Stomach (tissue), 9 donors: ENCODE measurements around the gene WDR18. TPM values are rescaled to one million over a fixed set of nuclear protein-coding genes. Genes with fewer than 3 reads are reported as not detected.

Experiments
- DNase-seq, 2 donors: peaks; one replicate each; pipeline versions ENCODE4 v3.0.0 to v3.0.0-alpha.2; 2013 to 2019
- H3K27ac ChIP-seq, 5 donors: fragments of 200-600 bp in 4 of 5; sonication (generic) in 4 of 5; one replicate each; pipeline ENCODE4 v1.5.1; 2013 to 2019; ENCODE audit warnings: mild to moderate bottlenecking in 1 of 5, moderate library complexity in 1 of 5
- H3K27me3 ChIP-seq, 3 donors: fragments of 200-600 bp; sonication (generic); one replicate each; pipeline ENCODE4 v1.5.1; 2017 to 2019; ENCODE audit warnings: mixed run types in 1 of 3
- H3K36me3 ChIP-seq, 4 donors: fragments of 200-600 bp; sonication (generic); 1 replicate in 3 of 4; 2 replicates in 1 of 4; pipeline ENCODE4 v1.5.1; 2016 to 2019
- H3K4me1 ChIP-seq, 4 donors: fragments of 200-600 bp; sonication (generic); one replicate each; pipeline ENCODE4 v1.5.1; 2016 to 2019
- H3K4me3 ChIP-seq, 4 donors: fragments of 200-600 bp; sonication (generic) in 3 of 4; one replicate each; pipeline ENCODE4 v1.5.1; 2016 to 2019; ENCODE audit warnings: mild to moderate bottlenecking in 1 of 4
- H3K9me3 ChIP-seq, 4 donors: fragments of 200-600 bp; sonication (generic); one replicate each; pipeline ENCODE4 v1.5.1; 2016 to 2019
- EP300 ChIP-seq: sonication (generic); formaldehyde crosslinking; IDR thresholded peaks from one replicate; pipeline ENCODE4 v1.6.1; 2017; ENCODE audit warnings: antibody characterized with exemption
- POLR2A ChIP-seq, 4 donors: fragments of 450-650 bp; IDR thresholded peaks; one replicate each; pipeline ENCODE4 v1.6.1; 2016; ENCODE audit warnings: antibody characterized with exemption in 4 of 4, control low read depth in 2 of 4, mild to moderate bottlenecking in 1 of 4, moderate library complexity in 1 of 4
- POLR2AphosphoS5 ChIP-seq, 3 donors: sonication (generic); formaldehyde crosslinking; IDR thresholded peaks; one replicate each; pipeline ENCODE4 v1.6.1; 2016; ENCODE audit warnings: antibody characterized with exemption in 3 of 3
- WGBS, 5 donors: extraction: QIAGEN DNeasy Blood & Tissue Kit in 3 of 5; methylation state at CpG; one replicate each; pipeline versions ENCODE4 v1.1.5 to v1.1.7; 2013 to 2018; 5-methylcytosine and 5-hydroxymethylcytosine counted together
- intact Hi-C: fragments of 100-400 bp; cut with DNase I; formaldehyde crosslinking; loops from one replicate; pipeline ENCODE4 v1.15.1; 2023; ENCODE audit warnings: low total_unique reads
- polyA plus RNA-seq, 3 donors: library from polyadenylated mRNA; stranded (reverse); fragments of 200-250 nt; gene quantifications; one replicate each; pipeline ENCODE4 v1.2.3, GENCODE V29; 2013
- total RNA-seq, 5 donors: library from RNA; depleted of rRNA; stranded (reverse); fragments of >200 nt; gene quantifications; one replicate each; pipeline versions ENCODE4 v1.1.0 to v1.2.3, GENCODE V29; 2014 to 2016
- TF ChIP-seq, protein P1 (sequence below), 7 experiments: fragments of 450-650 bp in 4 of 7; fragments of 200-600 bp in 3 of 7; sonication (generic) in 3 of 7; IDR thresholded peaks; one replicate each; pipeline ENCODE4 v1.5.1; 2016 to 2019; ENCODE audit warnings: antibody characterized with exemption in 7 of 7, control low read depth in 2 of 7, mild to moderate bottlenecking in 1 of 7
- donor health status: healthy with polysubstance abuse.
- donor health status: Bipolar disorder and iron deficiency.
- donor health status: healthy.

WDR18 gene
- total and polyA plus RNA-seq, 8 donors: 19.1 to 410 (median 60.6) TPM

DNA sequence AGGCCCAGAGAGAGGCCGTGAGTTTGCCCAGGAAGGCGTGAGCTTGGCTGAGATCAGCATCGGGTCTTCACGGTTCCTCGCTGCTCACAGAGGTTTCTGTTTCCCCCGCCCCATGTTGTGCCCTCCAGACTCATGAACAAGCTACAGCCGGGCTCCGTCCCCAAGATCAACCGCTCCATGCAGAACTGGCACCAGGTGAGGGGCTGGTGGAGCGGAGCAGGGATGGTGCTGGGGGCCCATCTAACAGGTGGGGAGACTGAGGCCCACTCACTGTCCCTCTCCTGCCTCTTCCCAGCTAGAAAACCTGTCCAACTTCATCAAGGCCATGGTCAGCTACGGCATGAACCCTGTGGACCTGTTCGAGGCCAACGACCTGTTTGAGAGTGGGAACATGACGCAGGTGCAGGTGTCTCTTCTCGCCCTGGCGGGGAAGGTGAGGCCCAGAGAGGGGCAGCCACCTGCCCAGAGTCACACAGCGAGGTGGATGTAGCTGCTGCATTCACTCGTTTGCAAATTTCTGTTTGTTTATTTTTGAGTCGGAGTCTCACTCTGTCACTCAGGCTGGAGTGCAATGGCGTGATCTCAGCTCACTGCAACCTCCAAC lies 48.2 kb downstream of the WDR18 start:
- no peak overlapping the region for H3K4me3 ChIP-seq
- TF ChIP-seq EP300 (no peak), POLR2AphosphoS5 (IDR thresholded peaks at IDR 0.05) (no peak), POLR2A (IDR thresholded peaks at IDR 0.05) (no peak)
- TF ChIP-seq, protein P1, sequence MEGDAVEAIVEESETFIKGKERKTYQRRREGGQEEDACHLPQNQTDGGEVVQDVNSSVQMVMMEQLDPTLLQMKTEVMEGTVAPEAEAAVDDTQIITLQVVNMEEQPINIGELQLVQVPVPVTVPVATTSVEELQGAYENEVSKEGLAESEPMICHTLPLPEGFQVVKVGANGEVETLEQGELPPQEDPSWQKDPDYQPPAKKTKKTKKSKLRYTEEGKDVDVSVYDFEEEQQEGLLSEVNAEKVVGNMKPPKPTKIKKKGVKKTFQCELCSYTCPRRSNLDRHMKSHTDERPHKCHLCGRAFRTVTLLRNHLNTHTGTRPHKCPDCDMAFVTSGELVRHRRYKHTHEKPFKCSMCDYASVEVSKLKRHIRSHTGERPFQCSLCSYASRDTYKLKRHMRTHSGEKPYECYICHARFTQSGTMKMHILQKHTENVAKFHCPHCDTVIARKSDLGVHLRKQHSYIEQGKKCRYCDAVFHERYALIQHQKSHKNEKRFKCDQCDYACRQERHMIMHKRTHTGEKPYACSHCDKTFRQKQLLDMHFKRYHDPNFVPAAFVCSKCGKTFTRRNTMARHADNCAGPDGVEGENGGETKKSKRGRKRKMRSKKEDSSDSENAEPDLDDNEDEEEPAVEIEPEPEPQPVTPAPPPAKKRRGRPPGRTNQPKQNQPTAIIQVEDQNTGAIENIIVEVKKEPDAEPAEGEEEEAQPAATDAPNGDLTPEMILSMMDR (IDR thresholded peaks at IDR 0.05): no peak
- no peaks in the 10 kb centered on the region for H3K9me3 ChIP-seq
- 84 to 93% (median 89%) methylated on average over 16 to 20 of the region's 20 CpGs for WGBS, 5 donors
- peaks cover 13 to 57% (median 35%) of the 10 kb centered on the region in 4 donors for H3K4me1 ChIP-seq
- no peaks in the 10 kb centered on the region for H3K27me3 ChIP-seq
- H3K27ac ChIP-seq: peak overlapping the region in 1 of 5 donors; percentile 24
- intact Hi-C loops: no loop called here
- DNase-seq: no peak
- H3K36me3 ChIP-seq: peaks cover 32 to 58% (median 46%) of the 10 kb centered on the region in 4 donors

DNA sequence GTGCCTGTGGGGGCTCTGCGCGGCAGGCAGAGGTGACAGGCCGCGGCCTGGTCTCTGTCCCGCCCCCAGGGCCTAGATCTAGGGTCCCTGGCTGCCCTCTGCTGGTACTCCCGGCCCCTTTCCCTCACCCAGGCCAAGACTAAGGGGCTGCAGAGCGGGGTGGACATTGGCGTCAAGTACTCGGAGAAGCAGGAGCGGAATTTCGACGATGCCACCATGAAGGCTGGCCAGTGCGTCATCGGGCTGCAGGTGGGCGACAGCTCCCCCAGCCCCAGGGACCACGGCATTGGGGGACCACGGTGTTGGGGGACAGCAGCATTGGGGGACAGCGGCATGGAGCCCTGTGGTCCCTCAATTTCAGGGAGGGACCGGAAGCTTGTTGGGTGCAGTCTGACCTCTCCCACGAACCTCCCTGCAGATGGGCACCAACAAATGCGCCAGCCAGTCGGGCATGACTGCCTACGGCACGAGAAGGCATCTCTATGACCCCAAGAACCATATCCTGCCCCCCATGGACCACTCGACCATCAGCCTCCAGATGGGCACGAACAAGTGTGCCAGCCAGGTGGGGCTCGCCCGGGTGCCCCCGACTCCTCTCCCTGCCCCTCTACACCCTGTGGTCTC lies 52.0 kb downstream of the WDR18 start:
- TF ChIP-seq, protein P1 (IDR thresholded peaks at IDR 0.05): no peak
- TF ChIP-seq POLR2AphosphoS5 (IDR thresholded peaks at IDR 0.05): no peak
- no peak for TF ChIP-seq POLR2A (IDR thresholded peaks at IDR 0.05)
- no peak for TF ChIP-seq EP300
- Histone ChIP-seq H3K27ac (no peak overlapping the region), H3K27me3 (peaks cover 0 to under 1% (median 0%) of the 10 kb centered on the region in 3 donors), H3K4me1 (peaks cover 17 to 59% (median 25%) of the 10 kb centered on the region in 4 donors), H3K36me3 (peaks cover 37 to 56% (median 50%) of the 10 kb centered on the region in 4 donors), H3K9me3 (no peaks in the 10 kb centered on the region), H3K4me3 (no peak overlapping the region)
- 89 to 92% (median 91%) methylated on average over 26 to 29 of the region's 29 CpGs for WGBS, 5 donors
- intact Hi-C loops: no loop called here
- no peak for DNase-seq

DNA sequence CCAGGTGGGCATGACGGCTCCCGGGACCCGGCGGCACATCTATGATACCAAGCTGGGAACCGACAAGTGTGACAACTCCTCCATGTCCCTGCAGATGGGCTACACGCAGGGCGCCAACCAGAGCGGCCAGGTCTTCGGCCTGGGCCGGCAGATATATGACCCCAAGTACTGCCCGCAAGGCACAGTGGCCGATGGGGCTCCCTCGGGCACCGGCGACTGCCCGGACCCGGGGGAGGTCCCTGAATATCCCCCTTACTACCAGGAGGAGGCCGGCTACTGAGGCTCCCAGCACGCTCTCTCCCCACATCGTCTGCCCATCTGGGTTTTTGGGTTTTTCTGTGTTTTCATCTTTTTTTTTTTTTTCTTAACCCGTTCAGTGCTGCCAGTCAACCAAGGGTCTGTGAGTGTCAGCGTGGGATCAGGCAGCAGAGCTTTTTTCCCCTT lies 53.5 kb downstream of the WDR18 start:
- 72 to 80% (median 76%) methylated on average over 22 of the region's 22 CpGs for whole genome bisulfite sequencing, 5 donors
- Histone ChIP-seq H3K4me1 (peaks cover 26 to 73% (median 40%) of the 10 kb centered on the region in 4 donors), H3K27ac (peak overlapping the region in 3 of 5 donors; percentile 62 to 84 (median 65)), H3K36me3 (peaks cover 26 to 44% (median 38%) of the 10 kb centered on the region in 4 donors), H3K4me3 (no peak overlapping the region), H3K27me3 (peaks cover 0 to 15% (median 0%) of the 10 kb centered on the region in 3 donors), H3K9me3 (no peaks in the 10 kb centered on the region)
- intact Hi-C loops: no loop called here
- TF ChIP-seq POLR2AphosphoS5 (IDR thresholded peaks at IDR 0.05) (no peak), EP300 (no peak), POLR2A (IDR thresholded peaks at IDR 0.05) (no peak)
- TF ChIP-seq, protein P1 (IDR thresholded peaks at IDR 0.05): no peak
- peak in 1 of 2 donors; percentile 10 for DNase-seq

DNA sequence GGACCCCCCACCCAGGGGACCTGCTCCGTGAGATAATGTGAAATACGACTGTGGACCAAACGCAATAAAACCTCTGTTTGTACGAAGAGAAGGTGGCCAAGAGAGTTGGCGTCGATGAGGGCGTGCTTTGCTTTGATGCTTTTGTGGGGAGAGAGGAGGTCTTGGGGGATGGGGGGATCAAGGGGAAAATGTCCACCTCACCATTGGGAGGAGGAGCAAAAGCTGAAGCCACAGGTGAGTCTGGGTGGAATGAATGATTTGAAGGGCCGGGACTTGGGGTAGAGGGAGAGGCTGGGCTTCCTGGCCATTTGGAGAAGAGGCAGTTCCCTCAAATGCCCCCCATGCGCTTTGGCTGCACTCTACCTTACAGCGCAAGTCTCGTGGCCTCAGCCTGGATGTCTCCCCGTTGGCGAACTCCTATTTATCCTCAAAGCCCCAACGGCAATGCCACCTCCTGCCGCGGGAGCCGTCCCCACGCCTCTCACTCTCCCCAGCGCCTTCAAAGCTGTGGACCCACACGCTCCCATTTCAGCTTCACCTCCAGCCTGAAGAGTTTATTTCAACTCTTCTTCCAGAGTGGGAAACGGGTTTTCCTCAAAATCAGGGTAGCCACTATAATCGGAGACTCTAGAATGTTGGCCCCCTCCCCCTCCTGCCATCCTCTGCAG lies 55.0 kb downstream of the WDR18 start:
- DNase-seq: peak in 1 of 2 donors; percentile 20
- intact Hi-C loops: no loop called here
- Histone ChIP-seq H3K9me3 (no peaks in the 10 kb centered on the region), H3K36me3 (peaks cover 17 to 41% (median 30%) of the 10 kb centered on the region in 4 donors), H3K4me1 (peaks cover 26 to 78% (median 45%) of the 10 kb centered on the region in 4 donors), H3K27me3 (peaks cover 0 to 18% (median 0%) of the 10 kb centered on the region in 3 donors), H3K27ac (peak overlapping the region in 4 of 5 donors; percentile 47 to 84 (median 69)), H3K4me3 (peak overlapping the region; percentile 53 to 72 (median 58))
- 61 to 67% (median 66%) methylated on average over 22 of the region's 22 CpGs for WGBS, 5 donors
- TF ChIP-seq, protein P1 (IDR thresholded peaks at IDR 0.05): no peak
- no peak for TF ChIP-seq POLR2AphosphoS5 (IDR thresholded peaks at IDR 0.05)
- no peak for TF ChIP-seq POLR2A (IDR thresholded peaks at IDR 0.05)
- TF ChIP-seq EP300: no peak
